Neural cell (in vitro differentiated cells): ENCODE data around the gene KDM1A. TPM values are rescaled to one million over a fixed set of nuclear protein-coding genes. Genes with fewer than 3 reads are reported as not detected.

Source experiments
- H2AFZ ChIP-seq: fragments of 200-600, 300-800 bp; sonication (generic), shearing (Covaris generic); 2 replicates; pipeline ENCODE4 v1.6.0; 2014; ENCODE audit warnings: low read depth, mild to moderate bottlenecking, antibody characterized with exemption, low read length, moderate library complexity
- H3F3A ChIP-seq: fragments of 200-600 bp; shearing (Covaris generic); 2 replicates; pipeline ENCODE4 v1.6.1; 2016; ENCODE audit warnings: mild to moderate bottlenecking, moderate library complexity, mixed read lengths, antibody characterized with exemption, low read length; ENCODE audit not compliant: insufficient read depth, poor library complexity, severe bottlenecking
- H3K27ac ChIP-seq: fragments of 200-600, 300-800 bp; sonication (generic), shearing (Covaris generic); 2 replicates; pipeline ENCODE4 v1.5.1; 2014; ENCODE audit warnings: mild to moderate bottlenecking, low read length, moderate library complexity
- H3K27me3 ChIP-seq: fragments of 300-800, 200-600 bp; sonication (generic), shearing (Covaris generic); 2 replicates; pipeline ENCODE4 v1.6.0; 2014; ENCODE audit warnings: mild to moderate bottlenecking, low read depth, low read length, moderate library complexity; ENCODE audit not compliant: insufficient read depth
- H3K36me3 ChIP-seq: fragments of 300-800, 200-600 bp; sonication (generic), shearing (Covaris generic); 2 replicates; pipeline ENCODE4 v1.5.1; 2014; ENCODE audit warnings: mild to moderate bottlenecking, antibody characterized with exemption, low read length, moderate library complexity; ENCODE audit not compliant: insufficient read depth
- H3K4me2 ChIP-seq: fragments of 300-800, 200-600 bp; sonication (generic), shearing (Covaris generic); 2 replicates; pipeline ENCODE4 v1.6.0; 2014; ENCODE audit warnings: mild to moderate bottlenecking, low read length
- H3K4me3 ChIP-seq: fragments of 300-800, 200-600 bp; sonication (generic), shearing (Covaris generic); 2 replicates; pipeline ENCODE4 v1.5.1; 2014; ENCODE audit warnings: mild to moderate bottlenecking, low read length, moderate library complexity
- H3K79me2 ChIP-seq: fragments of 200-600 bp; shearing (Covaris generic); replicated peaks from 2 replicates; pipeline ENCODE4 v1.6.0; 2014; ENCODE audit warnings: mild to moderate bottlenecking, low read length, moderate library complexity; ENCODE audit not compliant: insufficient read depth
- H3K9ac ChIP-seq: fragments of 300-800, 200-600 bp; sonication (generic), shearing (Covaris generic); 2 replicates; pipeline ENCODE4 v1.6.1; 2016; ENCODE audit warnings: mild to moderate bottlenecking, low read length, mixed read lengths
- H3K9me2 ChIP-seq: fragments of 200-600 bp; shearing (Covaris generic); 2 replicates; pipeline ENCODE4 v1.6.1; 2016; ENCODE audit warnings: mild to moderate bottlenecking, low read length, mixed read lengths; ENCODE audit not compliant: insufficient read depth
- H3K9me3 ChIP-seq: fragments of 200-600, 300-800 bp; sonication (generic), shearing (Covaris generic); 2 replicates; pipeline ENCODE4 v1.6.1; 2016; ENCODE audit warnings: mild to moderate bottlenecking, mixed run types, low read length, moderate library complexity, mixed read lengths
- H4K20me1 ChIP-seq: fragments of 200-600 bp; shearing (Covaris generic); 2 replicates; pipeline ENCODE4 v1.6.1; 2016; ENCODE audit warnings: mild to moderate bottlenecking, mixed run types; ENCODE audit not compliant: insufficient read depth
- EP300 ChIP-seq: fragments of 450-650 bp; conservative IDR thresholded peaks from 2 replicates; pipeline ENCODE4 v1.6.1; 2014; ENCODE audit warnings: antibody characterized with exemption, mild to moderate bottlenecking, moderate library complexity; ENCODE audit not compliant: poor library complexity, severe bottlenecking
- EZH2 ChIP-seq: fragments of 200-600, 300-800 bp; shearing (Covaris generic), sonication (generic); IDR thresholded peaks from 2 replicates; pipeline ENCODE4 v1.6.1; 2014; ENCODE audit warnings: antibody characterized with exemption, low read length, borderline replicate concordance, mild to moderate bottlenecking; ENCODE audit not compliant: insufficient read depth, poor library complexity, severe bottlenecking
- MXI1 ChIP-seq: fragments of 450-650 bp; conservative IDR thresholded peaks from 2 replicates; pipeline ENCODE4 v1.6.1; 2014; ENCODE audit warnings: antibody characterized with exemption, mild to moderate bottlenecking; ENCODE audit not compliant: poor library complexity, severe bottlenecking
- POLR2AphosphoS5 ChIP-seq: IDR thresholded peaks from 2 replicates; pipeline ENCODE4 v1.6.1; 2012
- RAD21 ChIP-seq: fragments of 450-650 bp; conservative IDR thresholded peaks from 2 replicates; pipeline ENCODE4 v1.6.1; 2014; ENCODE audit warnings: antibody characterized with exemption, mild to moderate bottlenecking, moderate library complexity
- SMC3 ChIP-seq: fragments of 450-650 bp; conservative IDR thresholded peaks from 2 replicates; pipeline ENCODE4 v1.6.1; 2014; ENCODE audit warnings: antibody characterized with exemption, mild to moderate bottlenecking, moderate library complexity; ENCODE audit not compliant: poor library complexity
- TAF1 ChIP-seq: IDR thresholded peaks from 2 replicates; pipeline ENCODE4 v1.6.1; 2012; ENCODE audit warnings: low read depth
- polyA plus RNA-seq: library from polyadenylated mRNA; depleted of rRNA; stranded (reverse); fragments of >200 nt; gene quantifications from 2 replicates; pipeline ENCODE4 v1.2.3, GENCODE V29; 2014
- TF ChIP-seq, protein P1 (sequence below): IDR thresholded peaks from 2 replicates; pipeline ENCODE4 v1.6.1; 2012; ENCODE audit warnings: borderline replicate concordance
- TF ChIP-seq, protein P2 (sequence below): fragments of 450-650 bp; IDR thresholded peaks from 2 replicates; pipeline ENCODE4 v1.5.1; 2014; ENCODE audit warnings: antibody characterized with exemption, mild to moderate bottlenecking, moderate library complexity; ENCODE audit not compliant: poor library complexity, severe bottlenecking

Gene KDM1A
- polyA plus RNA-seq, 1 donor from 2014 or later: 276 TPM

DNA sequence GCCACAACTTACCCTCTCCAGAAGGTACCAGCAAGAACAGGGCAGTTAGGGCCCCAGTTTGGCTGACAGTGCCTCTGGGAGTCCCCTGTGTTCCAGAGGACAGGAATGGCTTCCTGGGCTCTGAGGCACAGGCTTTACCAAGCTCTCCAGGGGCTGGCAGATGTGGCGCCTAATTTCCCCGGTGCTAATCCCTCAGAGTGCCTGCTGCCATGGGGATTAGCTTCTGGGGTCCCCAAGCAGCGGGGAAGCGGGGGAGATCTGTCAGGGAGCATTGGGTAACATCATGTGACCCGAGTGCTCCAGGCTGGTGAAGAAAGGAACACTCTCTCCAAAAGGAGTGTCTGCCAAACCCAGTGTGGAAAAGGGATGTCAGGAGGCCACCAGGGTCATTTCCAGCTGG, 46.5 kb upstream of the KDM1A start, which contains the start of gene LACTBL1:
TSS of gene LACTBL1 (minus strand) at position 107 of the 400 bp plus-strand sequence. CDS start 550 bp downstream, outside the sequence.
- Histone ChIP-seq H3K27ac (no peak within 1 kb of the TSS), H3K4me2 (no peak within 1 kb of the TSS), H3K36me3 (no peaks in the 10 kb centered on the region), H3K9ac (no peak within 1 kb of the TSS), H4K20me1 (no peaks in the 10 kb centered on the region), H3K9me2 (no peaks in the 10 kb centered on the region), H3K9me3 (no peaks in the 10 kb centered on the region), H3F3A (no peaks in the 10 kb centered on the region), H2AFZ (no peak within 1 kb of the TSS), H3K27me3 (no peaks in the 10 kb centered on the region), H3K4me3 (no peak within 1 kb of the TSS), H3K79me2 (no peaks in the 10 kb centered on the region)
- TF ChIP-seq EZH2 (no peak), SMC3 (no peak), MXI1 (no peak), POLR2AphosphoS5 (no peak), EP300 (no peak)

DNA sequence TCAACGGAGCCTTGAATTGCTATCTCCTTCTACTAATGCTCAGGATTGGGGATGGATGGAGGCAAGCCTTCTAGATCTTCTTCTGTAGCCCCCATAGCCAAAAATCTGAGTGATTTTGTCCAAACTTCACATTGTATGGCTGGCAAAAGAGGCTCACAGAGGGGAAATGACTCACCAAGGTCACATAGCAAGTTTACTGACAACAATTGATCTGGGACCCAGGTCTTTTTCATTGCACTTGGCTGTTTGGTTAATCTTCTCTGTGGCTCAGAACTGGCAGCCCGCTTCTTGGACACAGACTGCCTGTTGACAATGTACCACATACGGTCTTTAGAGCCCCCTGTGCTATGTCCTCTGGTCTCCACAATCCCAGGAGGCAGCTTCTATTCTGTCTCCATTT, 43.6 kb upstream of the KDM1A start:
- TF ChIP-seq, protein P1, sequence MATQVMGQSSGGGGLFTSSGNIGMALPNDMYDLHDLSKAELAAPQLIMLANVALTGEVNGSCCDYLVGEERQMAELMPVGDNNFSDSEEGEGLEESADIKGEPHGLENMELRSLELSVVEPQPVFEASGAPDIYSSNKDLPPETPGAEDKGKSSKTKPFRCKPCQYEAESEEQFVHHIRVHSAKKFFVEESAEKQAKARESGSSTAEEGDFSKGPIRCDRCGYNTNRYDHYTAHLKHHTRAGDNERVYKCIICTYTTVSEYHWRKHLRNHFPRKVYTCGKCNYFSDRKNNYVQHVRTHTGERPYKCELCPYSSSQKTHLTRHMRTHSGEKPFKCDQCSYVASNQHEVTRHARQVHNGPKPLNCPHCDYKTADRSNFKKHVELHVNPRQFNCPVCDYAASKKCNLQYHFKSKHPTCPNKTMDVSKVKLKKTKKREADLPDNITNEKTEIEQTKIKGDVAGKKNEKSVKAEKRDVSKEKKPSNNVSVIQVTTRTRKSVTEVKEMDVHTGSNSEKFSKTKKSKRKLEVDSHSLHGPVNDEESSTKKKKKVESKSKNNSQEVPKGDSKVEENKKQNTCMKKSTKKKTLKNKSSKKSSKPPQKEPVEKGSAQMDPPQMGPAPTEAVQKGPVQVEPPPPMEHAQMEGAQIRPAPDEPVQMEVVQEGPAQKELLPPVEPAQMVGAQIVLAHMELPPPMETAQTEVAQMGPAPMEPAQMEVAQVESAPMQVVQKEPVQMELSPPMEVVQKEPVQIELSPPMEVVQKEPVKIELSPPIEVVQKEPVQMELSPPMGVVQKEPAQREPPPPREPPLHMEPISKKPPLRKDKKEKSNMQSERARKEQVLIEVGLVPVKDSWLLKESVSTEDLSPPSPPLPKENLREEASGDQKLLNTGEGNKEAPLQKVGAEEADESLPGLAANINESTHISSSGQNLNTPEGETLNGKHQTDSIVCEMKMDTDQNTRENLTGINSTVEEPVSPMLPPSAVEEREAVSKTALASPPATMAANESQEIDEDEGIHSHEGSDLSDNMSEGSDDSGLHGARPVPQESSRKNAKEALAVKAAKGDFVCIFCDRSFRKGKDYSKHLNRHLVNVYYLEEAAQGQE: no peak
- H3K4me2 ChIP-seq: no peak overlapping the region
- no peaks in the 10 kb centered on the region for H3K27me3 ChIP-seq

DNA sequence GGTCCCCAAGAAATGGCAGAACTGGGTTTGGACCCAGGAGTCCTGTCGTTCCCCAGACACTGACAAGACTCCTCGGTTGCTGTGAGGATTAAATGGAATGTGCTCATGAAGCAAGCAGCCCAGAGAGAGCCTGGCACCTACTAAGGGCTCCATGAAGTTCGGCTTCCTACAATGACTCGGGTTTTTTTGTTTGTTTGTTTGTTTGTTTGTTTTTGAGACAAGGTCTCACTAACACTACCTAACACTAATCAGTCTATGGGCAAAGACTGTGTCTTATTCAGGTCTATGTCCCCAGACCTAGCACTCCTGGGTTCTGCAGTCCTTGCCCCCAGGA, 43.2 kb upstream of the KDM1A start:
- no peak overlapping the region for H2AFZ ChIP-seq
- no peaks in the 10 kb centered on the region for H3K27me3 ChIP-seq
- no peaks in the 10 kb centered on the region for H3K9me2 ChIP-seq
- TF ChIP-seq, protein P1: no peak
- TF ChIP-seq RAD21 (no peak), POLR2AphosphoS5 (no peak), EZH2 (no peak), EP300 (no peak), TAF1 (no peak), MXI1 (no peak), SMC3 (no peak)
- TF ChIP-seq, protein P2, sequence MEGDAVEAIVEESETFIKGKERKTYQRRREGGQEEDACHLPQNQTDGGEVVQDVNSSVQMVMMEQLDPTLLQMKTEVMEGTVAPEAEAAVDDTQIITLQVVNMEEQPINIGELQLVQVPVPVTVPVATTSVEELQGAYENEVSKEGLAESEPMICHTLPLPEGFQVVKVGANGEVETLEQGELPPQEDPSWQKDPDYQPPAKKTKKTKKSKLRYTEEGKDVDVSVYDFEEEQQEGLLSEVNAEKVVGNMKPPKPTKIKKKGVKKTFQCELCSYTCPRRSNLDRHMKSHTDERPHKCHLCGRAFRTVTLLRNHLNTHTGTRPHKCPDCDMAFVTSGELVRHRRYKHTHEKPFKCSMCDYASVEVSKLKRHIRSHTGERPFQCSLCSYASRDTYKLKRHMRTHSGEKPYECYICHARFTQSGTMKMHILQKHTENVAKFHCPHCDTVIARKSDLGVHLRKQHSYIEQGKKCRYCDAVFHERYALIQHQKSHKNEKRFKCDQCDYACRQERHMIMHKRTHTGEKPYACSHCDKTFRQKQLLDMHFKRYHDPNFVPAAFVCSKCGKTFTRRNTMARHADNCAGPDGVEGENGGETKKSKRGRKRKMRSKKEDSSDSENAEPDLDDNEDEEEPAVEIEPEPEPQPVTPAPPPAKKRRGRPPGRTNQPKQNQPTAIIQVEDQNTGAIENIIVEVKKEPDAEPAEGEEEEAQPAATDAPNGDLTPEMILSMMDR: no peak
- H3F3A ChIP-seq: no peaks in the 10 kb centered on the region
- H3K4me3 ChIP-seq: no peak overlapping the region
- H3K9me3 ChIP-seq: no peaks in the 10 kb centered on the region
- no peaks in the 10 kb centered on the region for H4K20me1 ChIP-seq
- no peak overlapping the region for H3K9ac ChIP-seq
- no peaks in the 10 kb centered on the region for H3K36me3 ChIP-seq
- H3K79me2 ChIP-seq: no peaks in the 10 kb centered on the region
- no peak overlapping the region for H3K27ac ChIP-seq
- H3K4me2 ChIP-seq: no peak overlapping the region

More for the DNA sequence above, 43.6 kb upstream of the KDM1A start:
- no peak overlapping the region for H2AFZ ChIP-seq
- no peaks in the 10 kb centered on the region for H3K9me3 ChIP-seq
- no peak overlapping the region for H3K4me3 ChIP-seq
- no peaks in the 10 kb centered on the region for H3K79me2 ChIP-seq
- H4K20me1 ChIP-seq: no peaks in the 10 kb centered on the region
- H3K36me3 ChIP-seq: no peaks in the 10 kb centered on the region
- H3K9me2 ChIP-seq: no peaks in the 10 kb centered on the region
- H3F3A ChIP-seq: no peaks in the 10 kb centered on the region
- H3K9ac ChIP-seq: no peak overlapping the region
- no peak overlapping the region for H3K27ac ChIP-seq
